HAP-1 (cell line): Measurements from ENCODE around the gene KLC1.

Experiments used
- DNase-seq, 2 experiments: peaks; one replicate each; pipeline ENCODE4 v3.0.0-alpha.2; 2016 to 2020; ENCODE audit warnings: low spot score in 2 of 2
- H3K27me3 ChIP-seq: fragments of 250-450 bp; sonication (Bioruptor Pico); 2 replicates; pipeline ENCODE4 v1.5.1; 2020; ENCODE audit warnings: low read depth, mild to moderate bottlenecking, moderate library complexity
- H3K36me3 ChIP-seq: fragments of 250-450 bp; sonication (Bioruptor Pico); replicated peaks from 2 replicates; pipeline ENCODE4 v1.5.1; 2020; ENCODE audit warnings: mild to moderate bottlenecking
- H3K4me1 ChIP-seq: fragments of 250-450 bp; sonication (Bioruptor Pico); 2 replicates; pipeline ENCODE4 v1.5.1; 2020; ENCODE audit warnings: mild to moderate bottlenecking
- H3K4me3 ChIP-seq: fragments of 250-450 bp; sonication (Bioruptor Pico); 2 replicates; pipeline ENCODE4 v1.5.1; 2020; ENCODE audit warnings: mild to moderate bottlenecking, moderate library complexity
- H3K9me3 ChIP-seq: fragments of 250-450 bp; sonication (Bioruptor Pico); 2 replicates; pipeline ENCODE4 v1.5.1; 2020; ENCODE audit warnings: mild to moderate bottlenecking, moderate library complexity
- in situ Hi-C: fragments of 300-500 bp; cut with MboI; formaldehyde crosslinking; loops from 3 replicates; pipeline ENCODE4 v1.14.3; 2020; ENCODE audit warnings: low sequenced_read_pairs, inconsistent platforms, mixed read lengths

The KLC1 gene

DNA sequence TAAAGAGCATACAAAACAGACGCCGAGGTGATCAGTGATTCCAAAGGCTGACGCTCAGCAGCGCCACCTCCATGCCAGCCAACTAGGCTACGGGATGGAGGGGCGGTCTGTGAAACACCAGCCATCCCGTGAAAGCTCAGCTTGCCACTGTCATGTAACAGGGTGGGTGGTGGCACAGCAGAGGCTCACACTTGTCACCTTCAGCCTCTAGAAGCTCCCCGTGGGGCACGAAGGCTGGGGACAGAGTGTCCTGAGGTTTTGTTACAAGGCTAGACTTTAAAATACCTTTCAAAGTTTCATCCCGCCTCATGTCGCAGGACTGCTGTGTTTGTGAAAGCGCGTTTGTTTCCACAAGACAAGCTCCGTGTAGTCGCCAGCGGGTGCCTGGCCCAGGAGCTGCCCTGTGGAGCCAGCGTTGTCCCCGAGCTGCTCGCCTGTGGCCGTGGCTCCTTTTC is 65.6 kb downstream of the KLC1 start:
- H3K4me3 ChIP-seq, result no peak overlapping the region
- no peaks in the 10 kb centered on the region for H3K27me3 ChIP-seq
- no peak for DNase-seq
- no peaks in the 10 kb centered on the region for H3K4me1 ChIP-seq
- H3K36me3 ChIP-seq, result peaks cover 66% of the 10 kb centered on the region
- no peaks in the 10 kb centered on the region for H3K9me3 ChIP-seq
- in situ Hi-C loops, result no loop called here

DNA sequence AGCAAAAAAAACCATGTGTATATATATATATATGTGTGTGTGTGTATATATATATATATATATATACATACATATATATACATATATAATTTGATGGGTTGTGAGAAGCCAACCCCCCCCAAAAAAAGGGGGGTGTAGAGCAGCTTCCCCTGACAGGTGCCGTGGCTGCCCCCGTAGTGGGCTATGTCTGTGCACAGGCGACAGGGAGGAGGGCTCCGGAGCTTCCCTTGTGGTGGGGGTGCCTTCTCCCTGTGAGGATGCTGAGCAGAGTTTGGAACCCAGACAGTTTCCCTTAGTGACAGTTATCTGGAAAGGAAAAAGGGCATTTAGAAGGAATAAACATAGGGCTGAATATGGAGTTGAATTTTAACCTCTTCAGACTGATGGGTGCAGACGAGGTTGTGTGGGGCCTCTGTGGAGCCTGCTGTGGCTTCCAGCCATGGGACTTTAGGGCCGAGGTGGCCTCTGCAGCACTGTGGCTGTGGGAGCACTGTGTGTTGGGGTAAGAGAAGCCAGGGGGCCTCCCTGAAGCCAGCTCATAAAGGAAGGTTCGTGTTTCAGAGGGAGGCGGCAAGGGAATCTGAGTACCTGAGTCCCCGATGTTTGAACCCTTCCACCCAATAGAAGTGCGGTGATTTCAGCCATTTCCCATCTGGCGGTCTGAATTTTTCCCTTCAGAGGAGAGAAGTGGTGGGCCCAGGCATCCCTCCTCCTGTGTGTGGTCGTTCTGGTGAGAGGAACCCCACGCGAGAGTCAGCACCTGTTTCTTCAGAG is 66.5 kb downstream of the KLC1 start:
- DNase-seq, result no peak
- in situ Hi-C loops, result no loop called here
- no peaks in the 10 kb centered on the region for H3K4me1 ChIP-seq

DNA sequence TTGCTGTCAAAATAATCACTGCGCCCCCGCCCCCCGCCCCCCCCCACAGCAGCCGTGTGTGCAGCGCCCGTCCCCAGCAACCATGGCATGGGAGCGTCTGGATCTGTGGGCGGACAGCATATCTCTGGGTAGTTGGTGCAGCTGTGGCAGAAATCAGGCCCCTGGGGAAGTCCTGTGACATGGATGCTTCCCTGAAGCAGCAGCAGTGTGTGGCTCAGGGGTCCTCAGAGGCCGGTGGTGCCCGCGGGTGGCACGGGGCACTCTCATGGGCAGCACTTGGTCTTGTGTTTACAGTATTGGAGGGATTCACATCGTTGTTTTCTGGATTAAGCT is 67.0 kb downstream of the KLC1 start:
- in situ Hi-C loops, result no loop called here
- Histone ChIP-seq H3K27me3 (no peaks in the 10 kb centered on the region), H3K4me3 (no peak overlapping the region), H3K9me3 (no peaks in the 10 kb centered on the region), H3K4me1 (no peaks in the 10 kb centered on the region), H3K36me3 (peaks cover 79% of the 10 kb centered on the region)
- no peak for DNase-seq

More for the DNA sequence above, 66.5 kb downstream of the KLC1 start:
- no peaks in the 10 kb centered on the region for H3K9me3 ChIP-seq
- peaks cover 75% of the 10 kb centered on the region for H3K36me3 ChIP-seq
- H3K4me3 ChIP-seq, result no peak overlapping the region
- H3K27me3 ChIP-seq, result no peaks in the 10 kb centered on the region

DNA sequence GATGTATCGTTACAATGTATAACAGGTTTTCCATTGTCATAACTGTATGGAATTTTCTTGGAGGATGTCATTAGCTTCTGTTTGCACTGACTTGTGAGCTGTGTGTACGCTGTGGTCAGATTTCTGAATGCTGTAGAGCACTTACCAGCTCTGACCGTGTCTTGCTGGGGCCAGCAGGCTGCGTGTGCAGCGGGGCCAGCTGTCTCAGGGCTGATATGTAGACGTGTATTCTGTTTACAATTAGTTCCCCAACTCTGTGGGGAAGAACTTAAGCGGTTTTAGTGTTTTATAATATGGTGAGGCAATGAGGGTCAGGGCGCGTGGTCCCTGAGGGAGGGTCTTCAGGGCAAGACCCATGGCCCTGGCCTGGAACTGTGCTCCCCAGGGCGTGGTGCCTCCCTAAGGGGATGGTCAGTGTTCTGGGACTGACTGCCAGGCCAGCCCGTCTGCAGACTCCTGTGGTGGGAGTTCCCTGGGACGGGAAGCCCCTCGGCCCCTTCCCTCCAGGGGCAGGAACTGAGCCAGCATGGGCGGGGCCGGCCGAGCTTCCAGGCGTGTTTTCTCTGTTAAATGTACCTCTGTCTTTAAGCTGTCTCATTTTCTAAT is 67.6 kb downstream of the KLC1 start:
- in situ Hi-C loops, result no loop called here
- no peak for DNase-seq
- Histone ChIP-seq H3K4me1 (no peaks in the 10 kb centered on the region), H3K4me3 (no peak overlapping the region), H3K27me3 (no peaks in the 10 kb centered on the region), H3K9me3 (no peaks in the 10 kb centered on the region), H3K36me3 (peaks cover 82% of the 10 kb centered on the region)

DNA sequence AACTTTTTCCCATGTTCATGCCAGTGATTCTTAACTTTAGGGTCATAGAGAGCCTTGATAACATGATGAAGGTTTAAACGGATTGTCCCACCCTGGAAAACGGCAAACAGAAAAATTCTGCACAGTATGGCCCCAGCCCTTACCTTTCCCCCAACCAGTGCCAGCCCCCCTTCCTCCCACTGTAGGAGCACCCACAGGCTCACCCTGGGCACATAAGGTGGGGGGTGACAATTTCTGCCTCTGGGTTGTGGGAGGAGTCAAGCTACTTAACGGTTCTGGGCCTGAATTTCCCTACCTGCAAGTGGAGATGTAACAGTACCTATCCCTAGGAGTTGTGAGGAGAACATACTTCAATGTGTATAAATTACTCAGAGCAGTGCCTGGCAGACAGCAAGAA is 68.2 kb downstream of the KLC1 start:
- Histone ChIP-seq H3K4me3 (no peak overlapping the region), H3K9me3 (no peaks in the 10 kb centered on the region), H3K27me3 (no peaks in the 10 kb centered on the region), H3K36me3 (peaks cover 81% of the 10 kb centered on the region), H3K4me1 (no peaks in the 10 kb centered on the region)
- no peak for DNase-seq
- in situ Hi-C loops, result no loop called here

DNA sequence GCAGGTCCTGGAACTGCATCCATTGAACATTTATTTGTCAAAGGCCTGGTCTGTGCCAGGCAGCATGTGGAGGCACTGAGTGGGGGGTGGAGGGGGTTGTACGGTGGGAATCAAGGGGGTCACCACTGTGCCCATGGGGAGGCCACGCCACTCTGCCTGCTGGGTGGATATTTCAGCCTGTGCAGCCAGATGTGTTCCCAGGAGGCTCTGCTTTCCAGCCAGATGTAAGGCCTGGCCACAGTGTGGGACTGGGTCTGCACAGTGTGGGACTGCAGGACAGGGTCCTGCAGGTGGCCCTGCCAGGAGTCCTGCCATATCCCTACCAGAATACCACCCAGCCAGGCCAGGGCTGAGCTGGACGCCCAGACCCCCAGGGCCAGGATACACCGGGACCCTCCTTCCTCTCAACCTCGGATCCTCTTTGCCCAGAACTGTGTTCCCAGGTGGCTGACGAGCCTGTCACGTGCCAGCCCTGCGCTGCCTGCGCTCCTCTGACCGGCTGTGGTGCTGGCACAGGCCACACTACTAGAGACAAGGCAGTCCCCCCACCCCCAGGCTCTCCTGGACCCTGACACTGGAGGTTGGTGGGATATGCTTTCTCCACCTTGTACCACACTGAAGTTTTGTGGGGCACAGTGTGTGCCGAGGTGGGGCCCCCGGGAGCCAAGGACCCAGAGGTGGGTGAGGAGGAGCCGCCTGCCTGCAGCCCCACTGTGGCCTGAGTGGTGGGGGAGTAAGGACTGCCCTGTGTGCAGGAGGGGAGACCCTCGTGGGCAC is 68.8 kb downstream of the KLC1 start:
- Histone ChIP-seq H3K4me1 (no peaks in the 10 kb centered on the region), H3K36me3 (peaks cover 83% of the 10 kb centered on the region), H3K4me3 (no peak overlapping the region), H3K27me3 (no peaks in the 10 kb centered on the region), H3K9me3 (no peaks in the 10 kb centered on the region)
- in situ Hi-C loops, result no loop called here
- no peak for DNase-seq

DNA sequence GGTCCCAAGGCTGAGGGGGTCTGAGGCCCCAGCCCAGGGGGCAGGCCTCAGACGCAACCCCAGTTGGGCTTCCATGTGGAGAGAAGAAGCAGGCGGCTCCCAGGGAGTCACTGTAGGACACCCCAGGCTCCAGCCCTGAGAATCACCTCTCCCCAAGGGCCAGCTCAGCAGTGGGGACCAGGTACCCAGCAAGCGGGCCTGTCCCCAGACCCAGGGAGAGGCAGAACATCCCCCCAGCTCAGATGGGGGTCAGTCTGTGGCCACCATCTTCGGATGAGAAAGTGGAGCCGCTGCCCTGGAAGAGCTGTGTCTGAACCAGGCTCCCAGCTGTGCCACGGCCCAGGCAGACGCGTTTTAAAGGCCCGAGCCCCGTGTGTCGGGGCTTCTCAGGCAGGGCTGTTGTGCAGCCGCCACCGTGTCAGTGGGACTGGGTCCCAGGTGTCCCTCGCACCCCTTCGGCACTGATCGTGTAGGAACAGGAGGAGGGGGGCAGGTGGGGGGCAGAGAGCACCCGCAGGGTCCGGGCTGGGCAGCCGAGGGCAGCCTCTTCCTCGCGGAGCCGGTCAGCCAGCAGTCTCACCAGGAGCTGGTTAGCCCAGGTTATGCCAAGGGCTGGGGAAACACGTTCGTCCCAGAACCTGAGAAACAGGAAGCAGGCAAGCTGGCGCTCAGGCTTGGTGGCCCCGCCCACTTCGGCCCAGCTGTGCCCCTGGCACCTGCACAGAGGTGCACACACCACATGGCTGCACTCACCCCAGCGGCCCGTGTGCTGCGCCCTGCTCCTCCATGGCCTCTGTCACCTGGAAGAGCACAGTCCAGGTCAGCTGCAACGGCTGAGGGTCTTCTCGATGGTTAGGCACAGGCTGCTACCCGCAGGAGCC is 69.6 kb downstream of the KLC1 start:
- Histone ChIP-seq H3K27me3 (no peaks in the 10 kb centered on the region), H3K4me1 (no peaks in the 10 kb centered on the region), H3K36me3 (peaks cover 81% of the 10 kb centered on the region), H3K4me3 (no peak overlapping the region), H3K9me3 (no peaks in the 10 kb centered on the region)
- in situ Hi-C loops, result no loop called here
- no peak for DNase-seq

DNA sequence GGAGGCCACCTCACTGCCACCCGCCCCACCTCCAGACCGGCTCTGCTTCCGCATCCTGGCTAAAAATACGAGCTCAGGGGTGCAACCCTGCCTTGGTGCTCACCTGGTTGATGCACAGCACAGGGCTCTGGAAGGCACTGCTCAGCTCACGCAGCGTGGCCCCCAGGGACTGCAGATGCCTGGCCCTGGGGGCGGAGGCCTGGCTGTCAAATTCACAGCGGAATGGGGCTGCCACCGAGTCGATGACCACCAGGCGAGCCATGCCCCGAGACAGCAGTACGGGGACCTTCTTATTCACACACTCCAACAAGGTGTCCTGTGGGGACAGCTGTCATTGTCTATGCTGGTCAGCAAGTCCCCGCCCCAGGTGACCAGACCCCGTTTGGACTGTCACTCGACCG is 70.2 kb downstream of the KLC1 start:
- peaks cover 79% of the 10 kb centered on the region for H3K36me3 ChIP-seq
- no peak for DNase-seq
- no peak overlapping the region for H3K4me3 ChIP-seq
- no peaks in the 10 kb centered on the region for H3K4me1 ChIP-seq
- in situ Hi-C loops, result no loop called here
- H3K9me3 ChIP-seq, result no peaks in the 10 kb centered on the region
- H3K27me3 ChIP-seq, result no peaks in the 10 kb centered on the region

DNA sequence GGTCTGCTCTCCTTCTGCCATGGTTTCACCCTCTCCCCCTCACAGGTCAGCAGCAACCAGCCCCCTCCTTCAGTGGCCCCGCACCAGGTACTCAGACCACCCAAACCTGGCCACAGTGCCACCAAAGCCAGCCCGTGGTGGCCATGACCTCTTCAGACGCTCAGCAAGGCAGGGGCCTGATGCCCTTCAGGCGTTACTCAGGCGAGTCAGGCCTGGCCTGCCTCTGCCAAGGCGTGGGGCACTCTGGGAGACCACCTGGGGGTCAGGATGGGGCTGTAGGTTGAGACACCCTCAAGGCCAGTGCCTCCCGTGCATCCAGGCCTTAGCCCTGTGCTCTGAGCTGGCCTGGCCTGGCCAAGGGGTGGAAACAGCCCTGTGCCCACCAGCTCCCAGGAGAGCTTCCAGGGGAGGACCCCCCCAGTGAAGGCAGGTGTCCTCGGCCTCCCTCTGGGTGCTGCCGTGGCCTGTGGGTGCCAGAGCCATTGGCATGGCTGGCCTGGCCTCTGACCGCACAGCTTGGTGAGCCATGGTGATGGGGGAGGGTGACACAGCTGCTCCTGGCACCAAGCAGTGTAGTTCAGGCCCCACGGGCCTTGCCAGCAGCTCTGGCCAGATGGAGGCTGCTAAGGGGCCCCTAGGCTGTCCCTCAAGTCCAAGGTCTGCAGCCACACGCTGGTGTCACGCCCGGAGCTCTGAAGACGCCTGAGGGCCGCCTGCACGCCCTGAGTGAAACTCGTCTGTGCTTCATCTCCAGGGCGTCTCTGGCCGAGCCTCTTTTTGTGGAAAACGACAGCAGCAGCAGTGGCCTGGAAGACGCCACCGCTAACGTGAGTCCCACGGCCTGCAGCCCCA is 71.1 kb downstream of the KLC1 start:
- Histone ChIP-seq H3K9me3 (no peaks in the 10 kb centered on the region), H3K4me1 (no peaks in the 10 kb centered on the region), H3K36me3 (peaks cover 81% of the 10 kb centered on the region), H3K27me3 (no peaks in the 10 kb centered on the region), H3K4me3 (no peak overlapping the region)
- no peak for DNase-seq
- in situ Hi-C loops, result no loop called here

DNA sequence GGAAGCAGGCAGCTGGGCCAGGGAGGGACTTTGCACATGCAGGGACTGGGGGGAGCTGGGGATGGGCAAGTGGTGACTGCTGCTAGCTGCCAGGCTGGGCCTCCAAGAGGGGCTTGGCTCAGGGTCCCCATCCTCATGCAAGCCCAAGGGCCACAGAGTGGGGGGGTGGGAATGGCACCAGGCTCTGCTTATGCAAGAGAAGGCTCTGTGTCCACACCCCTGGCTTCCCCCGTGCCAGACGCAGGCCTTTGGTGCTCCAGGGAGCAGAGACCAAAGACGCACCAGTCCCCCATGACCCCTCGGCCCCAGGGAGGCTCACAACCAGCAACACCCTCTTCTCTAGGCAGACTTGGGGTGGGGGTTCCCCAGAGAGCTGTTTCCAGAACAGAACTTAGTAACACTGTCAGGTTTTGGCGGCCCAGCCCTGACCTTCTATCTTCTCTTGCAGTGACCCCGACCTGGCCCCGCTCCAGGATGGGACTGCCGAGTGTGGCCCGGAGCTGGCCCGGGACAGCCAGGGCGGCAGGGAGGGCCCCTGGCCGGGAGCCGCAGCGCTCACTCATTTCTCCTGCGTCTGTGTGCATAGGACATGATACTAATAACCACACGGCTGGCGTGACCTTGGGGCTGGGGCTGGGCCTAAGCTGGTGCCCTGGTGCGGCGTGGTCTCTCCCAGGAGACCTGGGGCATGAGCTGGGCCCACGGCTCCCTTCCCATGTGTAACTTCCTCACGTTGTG is 71.9 kb downstream of the KLC1 start:
- Histone ChIP-seq H3K36me3 (peaks cover 84% of the 10 kb centered on the region), H3K4me1 (no peaks in the 10 kb centered on the region), H3K27me3 (no peaks in the 10 kb centered on the region), H3K4me3 (no peak overlapping the region), H3K9me3 (no peaks in the 10 kb centered on the region)
- DNase-seq, result no peak
- in situ Hi-C loops, result no loop called here

DNA sequence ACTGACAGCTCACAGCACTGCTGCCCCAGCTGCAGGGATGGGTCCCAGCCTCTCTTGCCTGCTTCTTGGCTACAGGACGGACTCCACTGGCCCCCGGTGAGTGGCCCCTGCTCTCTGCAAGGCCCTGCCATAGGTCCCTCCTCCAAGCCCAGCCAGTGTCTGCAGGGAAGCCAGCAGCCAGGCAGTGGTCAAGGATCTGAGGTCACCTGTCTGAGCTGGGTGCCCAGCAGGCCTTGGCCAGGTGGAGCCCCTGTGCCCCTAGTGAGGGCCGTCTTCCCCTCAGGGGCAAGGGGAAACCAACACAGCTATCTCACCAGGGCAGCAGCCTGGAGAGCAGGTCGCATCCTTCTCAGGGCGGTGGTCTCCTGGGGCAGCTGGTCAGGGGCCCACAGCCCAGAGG is 73.1 kb downstream of the KLC1 start:
- in situ Hi-C loops, result no loop called here
- no peak for DNase-seq
- H3K36me3 ChIP-seq, result peaks cover 88% of the 10 kb centered on the region
- no peaks in the 10 kb centered on the region for H3K9me3 ChIP-seq
- H3K4me3 ChIP-seq, result no peak overlapping the region
- no peaks in the 10 kb centered on the region for H3K4me1 ChIP-seq
- no peaks in the 10 kb centered on the region for H3K27me3 ChIP-seq
